ENCODE results near the gene MPPED2. TPM values are rescaled to one million over a fixed set of nuclear protein-coding genes. Genes with fewer than 3 reads are reported as not detected.
"Not testable (repeated sequence)": the region's sequence is repeated elsewhere in the genome, so short reads cannot be mapped to it uniquely, and the experiment has no call there.

Gene MPPED2
- total RNA-seq, 2 donors from 2014 or later: 0.24 TPM; not detected in 1

DNA sequence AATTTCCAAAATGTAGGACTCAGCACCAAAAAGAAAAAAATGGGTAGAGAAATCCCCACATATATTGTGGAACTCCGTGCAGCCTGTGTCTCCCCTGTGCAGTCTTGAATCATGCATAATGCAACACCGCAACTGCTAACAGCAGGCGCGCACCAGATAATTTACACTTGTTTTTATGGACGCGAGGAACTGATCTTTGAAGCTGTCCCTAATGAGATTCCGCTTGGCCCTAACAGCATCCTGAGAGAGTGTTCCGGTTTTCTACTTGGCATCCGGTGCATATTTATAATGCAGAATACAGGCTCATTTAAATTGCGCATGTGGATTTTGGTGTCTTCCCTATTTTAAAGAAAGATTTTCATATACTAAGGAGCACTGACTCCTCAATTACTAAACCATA is 21.1 kb downstream of the MPPED2 start:
- Mint-ChIP-seq H3K4me3 (no peak overlapping the region), H3K36me3 (no peaks in the 10 kb centered on the region), H3K4me1 (ENCODE audit: low read depth in 2 of 2) (peaks cover 0 to 3% of the 10 kb centered on the region in 2 donors), H3K9me3 (no peaks in the 10 kb centered on the region), H3K27me3 (peaks cover 4 to 6% of the 10 kb centered on the region in 2 donors), H3K27ac (no peak overlapping the region)
- DNase-seq (ENCODE audit: low spot score) (no peak), ATAC-seq (no peak)

- H3K9me3 Mint-ChIP-seq: no peaks in the 10 kb centered on the region
- DNase-seq (ENCODE audit: low spot score): no peak
- peak in 1 of 2 donors; percentile 24 for ATAC-seq
- no peak overlapping the region for H3K27ac Mint-ChIP-seq
- H3K4me3 Mint-ChIP-seq: no peak overlapping the region
- peaks cover 0 to 3% of the 10 kb centered on the region in 2 donors for H3K4me1 Mint-ChIP-seq (ENCODE audit: low read depth in 2 of 2)
- peaks cover 2 to 6% of the 10 kb centered on the region in 2 donors for H3K27me3 Mint-ChIP-seq
- no peaks in the 10 kb centered on the region for H3K36me3 Mint-ChIP-seq
These were observed 24.3 kb downstream of the MPPED2 start for GRCh38 chr11:30561691-30562415.

- Mint-ChIP-seq H3K9me3 (no peaks in the 10 kb centered on the region), H3K4me1 (ENCODE audit: low read depth in 2 of 2) (peaks cover 0 to 3% of the 10 kb centered on the region in 2 donors), H3K27ac (no peak overlapping the region), H3K27me3 (peaks cover 0 to 2% of the 10 kb centered on the region in 2 donors), H3K4me3 (no peak overlapping the region), H3K36me3 (no peaks in the 10 kb centered on the region)
- DNase-seq (ENCODE audit: low spot score): no peak
- ATAC-seq: no peak
These were observed 25.7 kb downstream of the MPPED2 start for GRCh38 chr11:30560206-30561106.

DNA sequence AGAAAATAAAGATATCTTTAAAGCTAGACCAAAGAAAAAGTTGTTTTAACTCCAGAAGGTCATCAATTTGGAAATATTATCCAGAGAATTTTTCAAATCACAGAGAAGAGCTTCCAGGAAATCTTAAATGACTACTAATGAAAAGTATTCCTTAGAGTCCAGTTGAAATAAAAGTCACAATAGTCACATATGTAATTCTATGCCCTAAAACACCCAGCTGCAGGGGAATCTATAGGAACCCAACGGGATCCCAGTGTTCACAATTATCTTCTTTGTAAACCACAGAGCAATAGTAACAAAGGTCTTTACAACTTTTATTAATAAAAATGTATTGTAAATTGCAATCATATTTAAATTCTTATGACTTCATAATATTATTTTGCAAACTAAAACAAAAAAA is 27.1 kb downstream of the MPPED2 start:
- Mint-ChIP-seq H3K27me3 (no peaks in the 10 kb centered on the region), H3K4me3 (no peak overlapping the region), H3K9me3 (no peaks in the 10 kb centered on the region), H3K4me1 (ENCODE audit: low read depth in 2 of 2) (peaks cover 0 to 3% of the 10 kb centered on the region in 2 donors), H3K36me3 (no peaks in the 10 kb centered on the region), H3K27ac (no peak overlapping the region)
- ATAC-seq (no peak), DNase-seq (ENCODE audit: low spot score) (no peak)

GRCh38 chr11:30554587-30554986 is 31.6 kb downstream of the MPPED2 start:
- H3K9me3 Mint-ChIP-seq; H3K27me3 Mint-ChIP-seq; H3K36me3 Mint-ChIP-seq; DNase-seq (ENCODE audit: low spot score); H3K4me1 Mint-ChIP-seq (ENCODE audit: low read depth in 2 of 2); H3K4me3 Mint-ChIP-seq; H3K27ac Mint-ChIP-seq; ATAC-seq: not testable (repeated sequence)

DNA sequence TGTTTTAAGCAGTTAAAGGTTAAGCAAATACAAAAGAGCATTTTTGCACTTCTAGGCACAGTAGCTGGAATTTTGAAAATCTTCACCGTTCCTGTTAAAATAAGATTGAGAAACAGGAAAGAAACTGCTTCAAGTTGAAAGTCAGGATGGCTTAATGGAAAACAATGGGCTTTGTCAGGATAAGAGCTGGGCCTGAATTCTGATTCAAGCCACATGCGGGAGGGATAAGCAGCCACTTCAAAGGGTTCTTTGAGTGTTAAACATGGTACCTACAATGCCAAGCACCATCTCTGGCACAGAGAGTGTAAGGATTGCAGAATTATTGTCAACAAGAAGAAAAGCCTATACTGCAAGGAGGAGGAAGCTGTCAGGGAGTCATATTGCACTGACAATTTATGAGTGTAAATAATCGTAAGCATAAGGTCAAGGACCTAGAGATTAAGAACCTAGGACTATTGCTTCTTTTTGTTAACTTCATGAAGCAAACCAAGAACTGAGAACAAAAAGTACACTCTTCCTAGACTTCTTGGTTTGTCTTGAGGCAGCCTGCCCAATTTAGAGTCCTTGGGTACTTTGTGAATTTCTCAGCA is 32.5 kb downstream of the MPPED2 start:
- H3K4me1 Mint-ChIP-seq (ENCODE audit: low read depth in 2 of 2): no peaks in the 10 kb centered on the region
- H3K27ac Mint-ChIP-seq: no peak overlapping the region
- no peaks in the 10 kb centered on the region for H3K27me3 Mint-ChIP-seq
- ATAC-seq (no peak), DNase-seq (ENCODE audit: low spot score) (no peak)
- H3K9me3 Mint-ChIP-seq: no peaks in the 10 kb centered on the region
- no peak overlapping the region for H3K4me3 Mint-ChIP-seq
- H3K36me3 Mint-ChIP-seq: no peaks in the 10 kb centered on the region

DNA sequence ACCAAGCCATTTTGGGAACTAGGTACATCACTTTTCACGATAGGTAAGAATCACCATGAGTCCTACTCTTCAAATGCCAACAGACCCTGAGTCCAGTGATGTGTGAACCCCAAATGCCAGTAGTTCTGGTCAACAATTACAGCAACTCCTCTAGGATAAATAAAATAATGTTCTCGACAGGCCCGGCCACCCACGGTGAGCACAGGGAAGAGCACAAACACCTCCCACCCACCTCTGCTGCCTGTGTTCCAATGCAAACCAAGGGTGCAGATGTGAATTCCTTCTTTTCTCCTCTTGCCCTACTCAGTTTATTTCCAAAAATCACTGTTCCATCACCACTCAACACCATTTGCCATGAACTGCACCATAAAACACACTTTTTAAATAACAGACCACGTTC is 33.3 kb downstream of the MPPED2 start:
- H3K36me3 Mint-ChIP-seq: no peaks in the 10 kb centered on the region
- no peak overlapping the region for H3K4me3 Mint-ChIP-seq
- no peak overlapping the region for H3K27ac Mint-ChIP-seq
- H3K9me3 Mint-ChIP-seq: no peaks in the 10 kb centered on the region
- DNase-seq (ENCODE audit: low spot score) (no peak), ATAC-seq (no peak)
- H3K4me1 Mint-ChIP-seq (ENCODE audit: low read depth in 2 of 2): no peaks in the 10 kb centered on the region
- H3K27me3 Mint-ChIP-seq: no peaks in the 10 kb centered on the region

DNA sequence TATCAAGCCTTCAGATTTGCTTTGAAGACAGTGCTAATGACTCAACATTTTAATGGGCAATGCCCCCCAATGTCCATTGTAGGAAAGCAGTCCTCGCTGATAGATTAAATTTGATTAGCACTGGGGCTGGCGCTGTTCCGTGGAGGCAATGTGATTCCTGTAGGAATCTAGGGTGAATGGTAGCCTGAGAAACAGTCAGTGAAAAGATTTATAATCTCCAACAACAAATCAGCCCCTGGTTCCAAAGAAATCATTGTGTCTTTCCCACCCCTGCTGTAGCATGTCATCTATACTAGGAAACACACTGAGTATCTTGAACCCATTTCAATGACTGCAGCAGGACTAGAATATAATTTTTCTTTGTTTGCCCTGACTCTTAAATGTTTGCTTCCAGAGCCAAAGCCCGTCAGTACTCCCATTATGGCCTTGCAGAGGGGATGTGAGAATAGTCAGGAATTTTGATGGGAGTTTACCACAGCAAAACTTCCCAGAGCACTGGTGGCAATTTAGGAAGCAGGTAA is 36.1 kb downstream of the MPPED2 start:
- Mint-ChIP-seq H3K4me1 (ENCODE audit: low read depth in 2 of 2) (no peaks in the 10 kb centered on the region), H3K27ac (no peak overlapping the region), H3K27me3 (no peaks in the 10 kb centered on the region), H3K9me3 (no peaks in the 10 kb centered on the region), H3K4me3 (no peak overlapping the region), H3K36me3 (no peaks in the 10 kb centered on the region)
- no peak for DNase-seq (ENCODE audit: low spot score)
- no peak for ATAC-seq

DNA sequence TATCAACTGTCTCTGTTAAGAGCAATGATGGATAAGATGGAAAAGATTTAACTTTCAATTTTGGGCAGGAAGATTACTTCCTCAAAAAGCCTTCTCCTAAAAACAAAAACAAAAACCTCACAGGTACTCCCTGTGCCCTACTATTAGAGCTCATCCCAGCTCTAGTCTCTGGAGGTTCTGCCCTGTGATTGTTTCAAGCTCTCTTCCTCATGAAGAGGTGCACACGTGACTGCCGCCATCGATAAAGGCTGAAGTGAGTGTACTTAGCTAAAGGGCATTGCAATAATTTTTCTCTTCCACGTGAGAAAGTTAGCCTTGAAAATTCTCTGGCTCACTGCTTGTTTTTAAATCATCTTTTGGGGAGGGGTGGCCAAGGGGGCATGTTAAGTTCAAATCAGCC is 36.6 kb downstream of the MPPED2 start:
- no peak overlapping the region for H3K27ac Mint-ChIP-seq
- no peak for ATAC-seq
- H3K4me3 Mint-ChIP-seq: no peak overlapping the region
- DNase-seq (ENCODE audit: low spot score): no peak
- no peaks in the 10 kb centered on the region for H3K9me3 Mint-ChIP-seq
- no peaks in the 10 kb centered on the region for H3K36me3 Mint-ChIP-seq
- H3K27me3 Mint-ChIP-seq: no peaks in the 10 kb centered on the region
- no peaks in the 10 kb centered on the region for H3K4me1 Mint-ChIP-seq (ENCODE audit: low read depth in 2 of 2)

DNA sequence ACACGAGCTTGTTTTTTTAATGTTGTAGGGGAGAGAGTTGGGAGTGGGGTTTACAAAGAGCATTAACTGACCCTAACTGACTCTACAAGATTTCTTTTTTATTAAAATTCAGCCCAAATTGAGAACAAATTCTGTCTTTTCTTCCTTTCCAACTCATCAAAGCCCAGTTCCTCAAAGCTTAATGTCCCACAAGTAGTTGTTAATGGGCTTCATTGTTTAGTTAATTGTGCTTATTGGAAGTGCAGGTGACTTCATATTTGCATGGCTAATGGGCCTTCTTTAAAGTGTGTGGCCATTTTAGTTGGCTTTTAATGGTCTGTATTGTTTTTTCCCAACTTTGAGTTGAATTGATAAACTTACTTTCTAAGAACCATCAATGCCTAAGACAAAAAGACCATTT is 39.8 kb downstream of the MPPED2 start:
- H3K4me1 Mint-ChIP-seq (ENCODE audit: low read depth in 2 of 2): no peaks in the 10 kb centered on the region
- no peaks in the 10 kb centered on the region for H3K36me3 Mint-ChIP-seq

DNA sequence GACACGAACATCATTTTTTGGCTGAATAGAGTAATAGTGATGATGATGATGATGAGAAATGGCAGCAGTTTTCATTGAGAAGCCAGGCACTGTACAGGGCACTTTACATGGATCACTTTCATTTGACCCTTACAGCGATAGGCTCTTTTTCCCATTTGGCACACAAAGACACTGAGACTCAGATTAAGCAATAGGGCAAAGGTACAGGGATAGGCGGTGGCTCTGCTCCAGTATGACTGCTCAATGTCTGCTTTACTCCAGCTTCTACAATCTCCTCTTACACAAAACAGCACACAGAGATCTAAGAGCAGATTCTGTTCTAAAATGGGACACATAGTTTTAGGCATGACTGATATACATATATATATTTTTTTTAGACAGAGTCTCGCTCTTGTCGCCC is 40.6 kb downstream of the MPPED2 start:
- no peaks in the 10 kb centered on the region for H3K36me3 Mint-ChIP-seq
- H3K27ac Mint-ChIP-seq: no peak overlapping the region
- no peaks in the 10 kb centered on the region for H3K9me3 Mint-ChIP-seq
- no peaks in the 10 kb centered on the region for H3K4me1 Mint-ChIP-seq (ENCODE audit: low read depth in 2 of 2)
- ATAC-seq (no peak), DNase-seq (ENCODE audit: low spot score) (no peak)
- no peak overlapping the region for H3K4me3 Mint-ChIP-seq
- no peaks in the 10 kb centered on the region for H3K27me3 Mint-ChIP-seq

More for the DNA sequence above, 39.8 kb downstream of the MPPED2 start:
- Mint-ChIP-seq H3K4me3 (no peak overlapping the region), H3K27ac (no peak overlapping the region), H3K27me3 (no peaks in the 10 kb centered on the region), H3K9me3 (no peaks in the 10 kb centered on the region)
- no peak for ATAC-seq
- DNase-seq (ENCODE audit: low spot score): no peak

GRCh38 chr11:30543066-30543465 is 43.1 kb downstream of the MPPED2 start:
- Mint-ChIP-seq H3K36me3 (no peaks in the 10 kb centered on the region), H3K27ac (no peak overlapping the region), H3K9me3 (no peaks in the 10 kb centered on the region), H3K4me3 (no peak overlapping the region), H3K27me3 (peaks cover 0 to 5% of the 10 kb centered on the region in 2 donors), H3K4me1 (ENCODE audit: low read depth in 2 of 2) (no peaks in the 10 kb centered on the region)
- ATAC-seq: no peak
- DNase-seq (ENCODE audit: low spot score): no peak

GRCh38 chr11:30540781-30541180 is 45.4 kb downstream of the MPPED2 start:
- H3K27ac Mint-ChIP-seq: no peak overlapping the region
- no peaks in the 10 kb centered on the region for H3K4me1 Mint-ChIP-seq (ENCODE audit: low read depth in 2 of 2)
- H3K36me3 Mint-ChIP-seq: no peaks in the 10 kb centered on the region
- H3K9me3 Mint-ChIP-seq: no peaks in the 10 kb centered on the region
- ATAC-seq (no peak), DNase-seq (ENCODE audit: low spot score) (no peak)
- no peak overlapping the region for H3K4me3 Mint-ChIP-seq
- H3K27me3 Mint-ChIP-seq: peaks cover 0 to 5% of the 10 kb centered on the region in 2 donors

- DNase-seq (ENCODE audit: low spot score) (no peak), ATAC-seq (no peak)
- Mint-ChIP-seq H3K27ac (no peak overlapping the region), H3K4me1 (ENCODE audit: low read depth in 2 of 2) (peaks cover 0 to 3% of the 10 kb centered on the region in 2 donors), H3K36me3 (no peaks in the 10 kb centered on the region), H3K4me3 (no peak overlapping the region), H3K27me3 (peaks cover 0 to 5% of the 10 kb centered on the region in 2 donors), H3K9me3 (no peaks in the 10 kb centered on the region)
These were observed 47.9 kb downstream of the MPPED2 start for GRCh38 chr11:30538251-30538650.
